Measurements from ENCODE around the gene FBXL13. TPM values are rescaled to one million over a fixed set of nuclear protein-coding genes. Genes with fewer than 3 reads are reported as not detected.
A peak's percentile ranks its signal among the peaks of the same experiment; 100 is the strongest.
"Not testable (repeated sequence)": the region's sequence is repeated elsewhere in the genome, so short reads cannot be mapped to it uniquely, and the experiment has no call there.

FBXL13 gene
- total and polyA plus RNA-seq, 4 donors = 2.2 to 8.9 (median 5.0) TPM

- H3K4me3 ChIP-seq (ENCODE audit: low read depth, low read length) = no peak overlapping the region
- H3K27ac ChIP-seq (ENCODE audit: low read depth, low read length) = no peak overlapping the region
- DNase-seq (ENCODE audit: low read depth in 4 of 6, low spot score in 6 of 6) = no peak
- no peaks in the 10 kb centered on the region for H3K9me3 ChIP-seq (ENCODE audit: control insufficient read depth, insufficient read depth, low read length)
- H3K27me3 ChIP-seq (ENCODE audit: control insufficient read depth, insufficient read depth, low read length) = no peaks in the 10 kb centered on the region
- WGBS (ENCODE audit: insufficient coverage) = no CpG with 5 or more reads among the region's 2 CpGs
- peaks cover 5% of the 10 kb centered on the region for H3K36me3 ChIP-seq (ENCODE audit: control insufficient read depth, insufficient read depth, low read length)
- H3K4me1 ChIP-seq (ENCODE audit: control insufficient read depth, insufficient read depth, low read length) = peaks cover 3% of the 10 kb centered on the region
These were observed 3.6 kb downstream of the FBXL13 start for GRCh38 chr7:103071000-103071399.

- Histone ChIP-seq H3K4me1 (ENCODE audit: control insufficient read depth, insufficient read depth, low read length) (no peaks in the 10 kb centered on the region), H3K36me3 (ENCODE audit: control insufficient read depth, insufficient read depth, low read length) (peaks cover 5% of the 10 kb centered on the region), H3K4me3 (ENCODE audit: low read depth, low read length) (no peak overlapping the region), H3K27me3 (ENCODE audit: control insufficient read depth, insufficient read depth, low read length) (no peaks in the 10 kb centered on the region), H3K27ac (ENCODE audit: low read depth, low read length) (no peak overlapping the region), H3K9me3 (ENCODE audit: control insufficient read depth, insufficient read depth, low read length) (no peaks in the 10 kb centered on the region)
- 94% methylated on average over 19 of the region's 23 CpGs for WGBS (ENCODE audit: insufficient coverage)
- DNase-seq (ENCODE audit: low read depth in 4 of 6, low spot score in 6 of 6) = no peak
These were observed 5.9 kb downstream of the FBXL13 start for GRCh38 chr7:103068414-103069403.

- Histone ChIP-seq H3K4me1 (ENCODE audit: control insufficient read depth, insufficient read depth, low read length) (no peaks in the 10 kb centered on the region), H3K9me3 (ENCODE audit: control insufficient read depth, insufficient read depth, low read length) (no peaks in the 10 kb centered on the region), H3K27me3 (ENCODE audit: control insufficient read depth, insufficient read depth, low read length) (no peaks in the 10 kb centered on the region), H3K36me3 (ENCODE audit: control insufficient read depth, insufficient read depth, low read length) (peaks cover 5% of the 10 kb centered on the region), H3K4me3 (ENCODE audit: low read depth, low read length) (no peak overlapping the region), H3K27ac (ENCODE audit: low read depth, low read length) (no peak overlapping the region)
- DNase-seq (ENCODE audit: low read depth in 4 of 6, low spot score in 6 of 6) = peak in 3 of 6 donors; percentile 2 to 23 (median 6)
- WGBS (ENCODE audit: insufficient coverage) = 13% methylated on average over 1 of the region's 1 CpG
These were observed 8.9 kb downstream of the FBXL13 start for GRCh38 chr7:103065667-103066066.

- no peak overlapping the region for H3K27ac ChIP-seq (ENCODE audit: low read depth, low read length)
- H3K9me3 ChIP-seq (ENCODE audit: control insufficient read depth, insufficient read depth, low read length) = no peaks in the 10 kb centered on the region
- H3K4me3 ChIP-seq (ENCODE audit: low read depth, low read length) = no peak overlapping the region
- 100% methylated on average over 1 of the region's 3 CpGs for WGBS (ENCODE audit: insufficient coverage)
- H3K36me3 ChIP-seq (ENCODE audit: control insufficient read depth, insufficient read depth, low read length) = peaks cover 2% of the 10 kb centered on the region
- DNase-seq (ENCODE audit: low read depth in 4 of 6, low spot score in 6 of 6) = no peak
- H3K27me3 ChIP-seq (ENCODE audit: control insufficient read depth, insufficient read depth, low read length) = no peaks in the 10 kb centered on the region
- no peaks in the 10 kb centered on the region for H3K4me1 ChIP-seq (ENCODE audit: control insufficient read depth, insufficient read depth, low read length)
These were observed 10.7 kb downstream of the FBXL13 start for GRCh38 chr7:103063895-103064294.

- DNase-seq (ENCODE audit: low read depth in 4 of 6, low spot score in 6 of 6) = no peak
- no peak overlapping the region for H3K4me3 ChIP-seq (ENCODE audit: low read depth, low read length)
- no peaks in the 10 kb centered on the region for H3K27me3 ChIP-seq (ENCODE audit: control insufficient read depth, insufficient read depth, low read length)
- WGBS (ENCODE audit: insufficient coverage) = 83% methylated on average over 1 of the region's 2 CpGs
- H3K4me1 ChIP-seq (ENCODE audit: control insufficient read depth, insufficient read depth, low read length) = no peaks in the 10 kb centered on the region
- no peaks in the 10 kb centered on the region for H3K36me3 ChIP-seq (ENCODE audit: control insufficient read depth, insufficient read depth, low read length)
- no peak overlapping the region for H3K27ac ChIP-seq (ENCODE audit: low read depth, low read length)
- no peaks in the 10 kb centered on the region for H3K9me3 ChIP-seq (ENCODE audit: control insufficient read depth, insufficient read depth, low read length)
These were observed 15.1 kb downstream of the FBXL13 start for GRCh38 chr7:103059471-103059870.

- Histone ChIP-seq H3K4me1 (ENCODE audit: control insufficient read depth, insufficient read depth, low read length) (no peaks in the 10 kb centered on the region), H3K9me3 (ENCODE audit: control insufficient read depth, insufficient read depth, low read length) (no peaks in the 10 kb centered on the region), H3K27me3 (ENCODE audit: control insufficient read depth, insufficient read depth, low read length) (no peaks in the 10 kb centered on the region), H3K4me3 (ENCODE audit: low read depth, low read length) (no peak overlapping the region), H3K36me3 (ENCODE audit: control insufficient read depth, insufficient read depth, low read length) (no peaks in the 10 kb centered on the region), H3K27ac (ENCODE audit: low read depth, low read length) (no peak overlapping the region)
- DNase-seq (ENCODE audit: low read depth in 4 of 6, low spot score in 6 of 6) = no peak
These were observed 16.5 kb downstream of the FBXL13 start for GRCh38 chr7:103058122-103058521.

- H3K27ac ChIP-seq (ENCODE audit: low read depth, low read length); DNase-seq (ENCODE audit: low read depth in 4 of 6, low spot score in 6 of 6); H3K36me3 ChIP-seq (ENCODE audit: control insufficient read depth, insufficient read depth, low read length); H3K27me3 ChIP-seq (ENCODE audit: control insufficient read depth, insufficient read depth, low read length); H3K9me3 ChIP-seq (ENCODE audit: control insufficient read depth, insufficient read depth, low read length); H3K4me1 ChIP-seq (ENCODE audit: control insufficient read depth, insufficient read depth, low read length); H3K4me3 ChIP-seq (ENCODE audit: low read depth, low read length): not testable (repeated sequence)
- WGBS (ENCODE audit: insufficient coverage) = no CpG with 5 or more reads among the region's 1 CpG
These were observed 18.6 kb downstream of the FBXL13 start for GRCh38 chr7:103056006-103056405.

GRCh38 chr7:103051519-103051918, 23.1 kb downstream of the FBXL13 start:
- no peaks in the 10 kb centered on the region for H3K4me1 ChIP-seq (ENCODE audit: control insufficient read depth, insufficient read depth, low read length)
- WGBS (ENCODE audit: insufficient coverage) = 94% methylated on average over 2 of the region's 6 CpGs
- no peaks in the 10 kb centered on the region for H3K27me3 ChIP-seq (ENCODE audit: control insufficient read depth, insufficient read depth, low read length)
- H3K36me3 ChIP-seq (ENCODE audit: control insufficient read depth, insufficient read depth, low read length) = no peaks in the 10 kb centered on the region
- DNase-seq (ENCODE audit: low read depth in 4 of 6, low spot score in 6 of 6) = no peak
- H3K9me3 ChIP-seq (ENCODE audit: control insufficient read depth, insufficient read depth, low read length) = no peaks in the 10 kb centered on the region
- H3K4me3 ChIP-seq (ENCODE audit: low read depth, low read length) = no peak overlapping the region
- no peak overlapping the region for H3K27ac ChIP-seq (ENCODE audit: low read depth, low read length)

- Histone ChIP-seq H3K9me3 (ENCODE audit: control insufficient read depth, insufficient read depth, low read length) (no peaks in the 10 kb centered on the region), H3K4me1 (ENCODE audit: control insufficient read depth, insufficient read depth, low read length) (no peaks in the 10 kb centered on the region), H3K4me3 (ENCODE audit: low read depth, low read length) (no peak overlapping the region), H3K36me3 (ENCODE audit: control insufficient read depth, insufficient read depth, low read length) (no peaks in the 10 kb centered on the region), H3K27ac (ENCODE audit: low read depth, low read length) (no peak overlapping the region), H3K27me3 (ENCODE audit: control insufficient read depth, insufficient read depth, low read length) (no peaks in the 10 kb centered on the region)
- 80% methylated on average over 1 of the region's 2 CpGs for WGBS (ENCODE audit: insufficient coverage)
- DNase-seq (ENCODE audit: low read depth in 4 of 6, low spot score in 6 of 6) = no peak
These were observed 25.8 kb downstream of the FBXL13 start for GRCh38 chr7:103048833-103049232.

- not testable (repeated sequence) for H3K27me3 ChIP-seq (ENCODE audit: control insufficient read depth, insufficient read depth, low read length); H3K4me3 ChIP-seq (ENCODE audit: low read depth, low read length); H3K4me1 ChIP-seq (ENCODE audit: control insufficient read depth, insufficient read depth, low read length); DNase-seq (ENCODE audit: low read depth in 4 of 6, low spot score in 6 of 6); H3K27ac ChIP-seq (ENCODE audit: low read depth, low read length); H3K36me3 ChIP-seq (ENCODE audit: control insufficient read depth, insufficient read depth, low read length); H3K9me3 ChIP-seq (ENCODE audit: control insufficient read depth, insufficient read depth, low read length)
- WGBS (ENCODE audit: insufficient coverage) = no CpG with 5 or more reads among the region's 1 CpG
These were observed 32.8 kb downstream of the FBXL13 start for GRCh38 chr7:103041815-103042214.

Measured in spinal cord (tissue), 10 donors.